ENCODE data around the gene KCNIP4. TPM values are rescaled to one million over a fixed set of nuclear protein-coding genes. Genes with fewer than 3 reads are reported as not detected.

The KCNIP4 gene
- total RNA-seq, 4 donors from 2014 or later, result 0.19 to 0.50 (median 0.34) TPM; not detected in 1

GRCh38 chr4:21203416-21203815, 745.2 kb downstream of the KCNIP4 start:
- Histone ChIP-seq H3K36me3 (no peaks in the 10 kb centered on the region), H3K27me3 (no peaks in the 10 kb centered on the region), H3K27ac (replicated peaks in 1 of 4) (no peak overlapping the region), H3K4me3 (no peak overlapping the region), H3K9me3 (no peaks in the 10 kb centered on the region), H3K4me1 (no peaks in the 10 kb centered on the region)
- no peak for DNase-seq (ENCODE audit: extremely low spot score)
- intact Hi-C loops (cut with DNase I), result no loop called here
- TF ChIP-seq POLR2AphosphoS5 (IDR thresholded peaks at IDR 0.05) (no peak), POLR2A (IDR thresholded peaks at IDR 0.05; ENCODE audit: low read depth) (no peak)
- 100% methylated on average over 1 of the region's 1 CpG for WGBS

GRCh38 chr4:21202959-21203358, 745.6 kb downstream of the KCNIP4 start:
- no peaks in the 10 kb centered on the region for H3K9me3 ChIP-seq
- H3K4me3 ChIP-seq, result no peak overlapping the region
- TF ChIP-seq POLR2A (IDR thresholded peaks at IDR 0.05; ENCODE audit: low read depth) (no peak), POLR2AphosphoS5 (IDR thresholded peaks at IDR 0.05) (no peak), EP300 (IDR thresholded peaks at IDR 0.05) (no peak), CTCF (IDR thresholded peaks at IDR 0.05) (no peak)
- H3K27ac ChIP-seq (replicated peaks in 1 of 4), result no peak overlapping the region
- H3K36me3 ChIP-seq, result no peaks in the 10 kb centered on the region
- WGBS, result 100% methylated on average over 3 of the region's 3 CpGs
- no peaks in the 10 kb centered on the region for H3K4me1 ChIP-seq
- no peak for DNase-seq (ENCODE audit: extremely low spot score)
- H3K27me3 ChIP-seq, result no peaks in the 10 kb centered on the region
- intact Hi-C loops (cut with DNase I), result no loop called here

- no peak for TF ChIP-seq EP300 (IDR thresholded peaks at IDR 0.05)
- TF ChIP-seq CTCF (IDR thresholded peaks at IDR 0.05), result no peak
- no peak for TF ChIP-seq POLR2A (IDR thresholded peaks at IDR 0.05; ENCODE audit: low read depth)
- no peak for TF ChIP-seq POLR2AphosphoS5 (IDR thresholded peaks at IDR 0.05)
- no peak overlapping the region for H3K27ac ChIP-seq (replicated peaks in 1 of 4)
- 93% methylated on average over 4 of the region's 4 CpGs for WGBS
- no peaks in the 10 kb centered on the region for H3K36me3 ChIP-seq
- no peak for DNase-seq (ENCODE audit: extremely low spot score)
- no peak overlapping the region for H3K4me3 ChIP-seq
- H3K27me3 ChIP-seq, result no peaks in the 10 kb centered on the region
- intact Hi-C loops (cut with DNase I), result no loop called here
- H3K9me3 ChIP-seq, result no peaks in the 10 kb centered on the region
- H3K4me1 ChIP-seq, result no peaks in the 10 kb centered on the region
These were observed 749.9 kb downstream of the KCNIP4 start for GRCh38 chr4:21198683-21199082.

- TF ChIP-seq POLR2A (IDR thresholded peaks at IDR 0.05; ENCODE audit: low read depth), result no peak
- TF ChIP-seq POLR2AphosphoS5 (IDR thresholded peaks at IDR 0.05), result no peak
- no peak for TF ChIP-seq EP300 (IDR thresholded peaks at IDR 0.05)
- no peak for TF ChIP-seq CTCF (IDR thresholded peaks at IDR 0.05)
- WGBS, result 89% methylated on average over 6 of the region's 6 CpGs
These were observed 752.9 kb downstream of the KCNIP4 start for GRCh38 chr4:21195682-21196081.

GRCh38 chr4:21192367-21192766, 756.2 kb downstream of the KCNIP4 start:
- no peak for DNase-seq (ENCODE audit: extremely low spot score)
- Histone ChIP-seq H3K27ac (replicated peaks in 1 of 4) (no peak overlapping the region), H3K36me3 (no peaks in the 10 kb centered on the region), H3K4me3 (no peak overlapping the region), H3K4me1 (no peaks in the 10 kb centered on the region), H3K9me3 (no peaks in the 10 kb centered on the region), H3K27me3 (no peaks in the 10 kb centered on the region)
- TF ChIP-seq EP300 (IDR thresholded peaks at IDR 0.05) (no peak), POLR2A (IDR thresholded peaks at IDR 0.05; ENCODE audit: low read depth) (no peak), POLR2AphosphoS5 (IDR thresholded peaks at IDR 0.05) (no peak), CTCF (IDR thresholded peaks at IDR 0.05) (no peak)
- intact Hi-C loops (cut with DNase I), result no loop called here
- 92% methylated on average over 2 of the region's 2 CpGs for WGBS

More at GRCh38 chr4:21195682-21196081, 752.9 kb downstream of the KCNIP4 start:
- no peaks in the 10 kb centered on the region for H3K9me3 ChIP-seq
- intact Hi-C loops (cut with DNase I), result no loop called here
- H3K4me3 ChIP-seq, result no peak overlapping the region
- H3K4me1 ChIP-seq, result no peaks in the 10 kb centered on the region
- H3K36me3 ChIP-seq, result no peaks in the 10 kb centered on the region
- no peak overlapping the region for H3K27ac ChIP-seq (replicated peaks in 1 of 4)
- H3K27me3 ChIP-seq, result no peaks in the 10 kb centered on the region
- no peak for DNase-seq (ENCODE audit: extremely low spot score)

All from esophagus muscularis mucosa (tissue), 4 donors.